Subcutaneous abdominal adipose tissue (tissue), 5 donors: ENCODE measurements around the gene PRKAB1.

ENCODE experiments used
- H3K27ac ChIP-seq: one replicate; pipeline ENCODE4 v1.7.0; 2013; ENCODE audit warnings: low read depth, mild to moderate bottlenecking, inconsistent platforms, low read length, moderate library complexity
- H3K27me3 ChIP-seq, 5 donors: one replicate each; pipeline ENCODE4 v1.7.0; 2013; ENCODE audit warnings: low read length in 5 of 5, inconsistent platforms in 1 of 5; ENCODE audit not compliant: control insufficient read depth in 5 of 5, insufficient read depth in 4 of 5
- H3K36me3 ChIP-seq, 5 donors: one replicate each; pipeline ENCODE4 v1.7.0; 2013; ENCODE audit warnings: low read length in 5 of 5; ENCODE audit not compliant: control insufficient read depth in 5 of 5, insufficient read depth in 5 of 5
- H3K4me1 ChIP-seq, 5 donors: one replicate each; pipeline ENCODE4 v1.7.0; 2013; ENCODE audit warnings: low read length in 5 of 5, mild to moderate bottlenecking in 3 of 5, moderate library complexity in 1 of 5; ENCODE audit not compliant: control insufficient read depth in 5 of 5, insufficient read depth in 5 of 5
- H3K4me3 ChIP-seq, 5 donors: one replicate each; pipeline ENCODE4 v1.7.0; 2013; ENCODE audit warnings: low read length in 5 of 5, low read depth in 1 of 5
- H3K9ac ChIP-seq, 5 donors: one replicate each; pipeline ENCODE4 v1.7.0; 2013; ENCODE audit warnings: low read length in 5 of 5, mild to moderate bottlenecking in 4 of 5, moderate library complexity in 3 of 5
- H3K9me3 ChIP-seq, 5 donors: one replicate each; pipeline ENCODE4 v1.7.0; 2013; ENCODE audit warnings: low read length in 5 of 5; ENCODE audit not compliant: control insufficient read depth in 5 of 5
- donor health status: healthy.
- donor health status: healthy.
- donor health status: healthy.
- donor health status: healthy.
- donor health status: healthy.

PRKAB1 gene

GRCh38 chr12:119720349-119720748 is 52.4 kb downstream of the PRKAB1 start:
- H3K27ac ChIP-seq, result no peak overlapping the region
- no peak overlapping the region for H3K4me3 ChIP-seq
- H3K27me3 ChIP-seq, result no peaks in the 10 kb centered on the region
- H3K36me3 ChIP-seq, result no peaks in the 10 kb centered on the region
- H3K9me3 ChIP-seq, result no peaks in the 10 kb centered on the region
- peaks cover 0 to 17% (median 6%) of the 10 kb centered on the region in 5 donors for H3K4me1 ChIP-seq
- no peak overlapping the region for H3K9ac ChIP-seq

DNA sequence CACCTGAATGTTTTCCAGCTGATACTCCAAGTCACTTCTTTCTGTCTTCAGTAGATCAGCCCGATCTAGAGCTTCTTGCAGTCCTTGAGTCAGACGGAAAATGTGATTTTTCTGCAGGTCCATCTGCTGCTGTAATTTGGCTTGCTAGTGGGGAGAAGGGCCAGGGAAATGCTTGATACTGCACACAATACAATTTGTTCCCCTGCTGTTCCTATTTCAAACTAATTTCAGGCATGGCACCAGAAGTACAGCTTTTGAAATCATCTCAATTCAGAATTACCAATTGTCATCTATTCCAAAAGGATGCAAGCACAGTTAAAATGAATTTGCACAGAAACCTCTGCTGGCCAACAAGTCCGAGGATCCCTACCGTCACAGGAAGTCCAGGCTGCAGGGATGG is 53.4 kb downstream of the PRKAB1 start:
- Histone ChIP-seq H3K4me1 (peaks cover 0 to 10% (median 6%) of the 10 kb centered on the region in 5 donors), H3K27ac (no peak overlapping the region), H3K9ac (no peak overlapping the region), H3K4me3 (no peak overlapping the region), H3K9me3 (no peaks in the 10 kb centered on the region), H3K36me3 (no peaks in the 10 kb centered on the region), H3K27me3 (no peaks in the 10 kb centered on the region)

GRCh38 chr12:119725523-119725922 is 57.6 kb downstream of the PRKAB1 start:
- Histone ChIP-seq H3K36me3 (no peaks in the 10 kb centered on the region), H3K9ac (no peak overlapping the region), H3K9me3 (no peaks in the 10 kb centered on the region), H3K4me1 (no peaks in the 10 kb centered on the region), H3K27ac (no peak overlapping the region), H3K27me3 (no peaks in the 10 kb centered on the region), H3K4me3 (no peak overlapping the region)

DNA sequence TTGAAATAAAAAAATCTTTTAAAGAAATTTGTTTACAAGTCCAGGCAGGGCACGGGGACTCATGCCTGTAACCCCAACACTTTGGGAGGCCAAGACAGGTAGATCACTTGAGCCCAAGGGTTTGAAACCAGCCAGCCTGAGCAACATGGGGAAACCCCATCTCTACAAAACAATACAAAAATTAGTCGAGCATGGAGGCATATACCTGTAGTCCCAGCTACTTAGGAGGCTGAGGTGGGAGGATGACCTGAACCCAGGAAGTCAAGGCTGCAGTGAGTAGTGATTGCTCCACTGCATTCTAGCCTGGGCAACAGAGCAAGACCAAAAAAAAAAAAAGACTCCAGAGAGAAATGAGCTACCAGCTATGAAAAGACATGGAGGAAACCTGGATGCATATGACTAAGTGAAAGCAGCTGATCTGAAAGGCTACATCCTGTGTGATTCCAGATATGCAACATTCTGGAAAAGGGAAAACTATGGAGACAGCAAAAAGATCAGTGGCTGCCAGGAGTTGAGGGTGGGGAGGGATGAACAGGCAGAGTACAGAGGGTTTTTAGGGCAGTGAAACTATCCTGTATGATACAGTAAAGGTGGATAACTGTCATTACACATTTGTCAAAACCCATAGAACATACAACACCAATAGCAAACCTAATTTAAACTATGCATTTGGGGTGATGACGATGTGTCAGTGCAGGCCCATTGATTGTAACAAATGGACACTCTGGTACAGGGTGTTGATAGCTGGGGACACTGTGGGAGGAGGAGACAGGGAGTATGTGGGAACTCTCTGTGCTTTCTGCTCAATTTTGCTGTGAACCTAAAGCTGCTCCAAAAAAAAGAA is 59.9 kb downstream of the PRKAB1 start:
- H3K9me3 ChIP-seq, result no peaks in the 10 kb centered on the region
- no peak overlapping the region for H3K4me3 ChIP-seq
- no peaks in the 10 kb centered on the region for H3K36me3 ChIP-seq
- no peak overlapping the region for H3K27ac ChIP-seq
- no peaks in the 10 kb centered on the region for H3K27me3 ChIP-seq
- no peak overlapping the region for H3K9ac ChIP-seq
- H3K4me1 ChIP-seq, result no peaks in the 10 kb centered on the region

GRCh38 chr12:119728444-119728745 is 60.5 kb downstream of the PRKAB1 start:
- Histone ChIP-seq H3K4me3 (no peak overlapping the region), H3K27ac (no peak overlapping the region), H3K4me1 (no peaks in the 10 kb centered on the region), H3K27me3 (no peaks in the 10 kb centered on the region), H3K9ac (no peak overlapping the region), H3K9me3 (no peaks in the 10 kb centered on the region), H3K36me3 (no peaks in the 10 kb centered on the region)

DNA sequence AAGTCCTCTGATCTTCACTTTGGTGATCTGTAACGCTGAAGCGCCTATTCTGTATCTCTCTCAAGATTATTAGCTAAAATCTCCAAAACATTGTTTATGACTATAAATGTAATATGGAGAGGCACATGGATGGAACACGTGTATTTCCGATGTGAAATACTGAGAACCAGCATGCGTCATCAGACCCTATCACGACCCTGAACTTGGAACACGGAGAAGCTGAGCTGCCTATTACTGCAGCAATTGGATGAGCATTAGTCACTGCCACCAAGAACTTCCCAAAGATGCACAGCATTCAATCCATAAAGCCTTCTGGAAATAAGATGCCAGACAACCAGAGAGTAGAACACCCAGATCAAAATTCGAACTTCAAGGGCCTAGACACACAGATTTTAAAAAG is 61.9 kb downstream of the PRKAB1 start:
- H3K4me1 ChIP-seq, result peaks cover 0 to 2% (median 0%) of the 10 kb centered on the region in 5 donors
- no peaks in the 10 kb centered on the region for H3K9me3 ChIP-seq
- no peak overlapping the region for H3K27ac ChIP-seq
- H3K27me3 ChIP-seq, result peaks cover 0 to 4% (median 0%) of the 10 kb centered on the region in 5 donors
- no peak overlapping the region for H3K9ac ChIP-seq
- no peak overlapping the region for H3K4me3 ChIP-seq
- no peaks in the 10 kb centered on the region for H3K36me3 ChIP-seq

DNA sequence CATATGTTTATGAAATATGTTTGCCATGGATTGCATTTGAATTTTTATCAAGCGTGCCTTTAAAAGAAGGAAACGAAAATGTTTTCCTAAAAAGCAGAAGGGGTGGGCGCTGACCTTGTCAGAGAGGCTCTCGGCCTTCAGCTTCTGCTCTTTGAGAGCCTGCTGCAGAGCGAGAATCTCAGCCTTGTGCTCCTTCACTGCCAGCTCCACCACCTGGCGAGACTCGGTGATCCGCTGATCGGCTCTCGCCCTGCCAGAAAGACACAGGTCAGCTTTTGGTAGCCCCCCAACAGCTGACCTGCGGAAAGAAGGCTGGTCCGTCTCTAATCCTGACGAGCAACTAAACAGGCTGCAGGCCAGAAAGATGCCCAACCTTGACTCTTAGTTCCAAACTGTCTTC is 62.4 kb downstream of the PRKAB1 start:
- no peaks in the 10 kb centered on the region for H3K36me3 ChIP-seq
- H3K27ac ChIP-seq, result no peak overlapping the region
- no peaks in the 10 kb centered on the region for H3K9me3 ChIP-seq
- peaks cover 0 to 2% (median 0%) of the 10 kb centered on the region in 5 donors for H3K4me1 ChIP-seq
- peaks cover 0 to 4% (median 0%) of the 10 kb centered on the region in 5 donors for H3K27me3 ChIP-seq
- H3K9ac ChIP-seq, result no peak overlapping the region
- no peak overlapping the region for H3K4me3 ChIP-seq
